Neural progenitor cell (in vitro differentiated cells): Measurements from ENCODE around the gene IFNLR1. TPM values are rescaled to one million over a fixed set of nuclear protein-coding genes. Genes with fewer than 3 reads are reported as not detected.

Experiments used
- DNase-seq: peaks from one replicate; pipeline ENCODE4 v3.0.0-alpha.2; 2016; ENCODE audit warnings: low spot score
- H2AFZ ChIP-seq: fragments of 200-600 bp; sonication (generic); replicated peaks from 2 replicates; pipeline ENCODE4 v1.6.1; 2016; ENCODE audit warnings: antibody characterized with exemption
- H3F3A ChIP-seq: fragments of 200-600 bp; sonication (generic); 2 replicates; pipeline ENCODE4 v1.6.1; 2016; ENCODE audit warnings: antibody characterized with exemption, low read depth
- H3K27ac ChIP-seq: fragments of 200-600 bp; sonication (generic); 2 replicates; pipeline ENCODE4 v1.5.1; 2016; ENCODE audit warnings: mild to moderate bottlenecking
- H3K27me3 ChIP-seq: fragments of 200-600 bp; sonication (generic); 2 replicates; pipeline ENCODE4 v1.6.1; 2016; ENCODE audit warnings: mild to moderate bottlenecking, moderate library complexity
- H3K36me3 ChIP-seq: fragments of 200-600 bp; sonication (generic); 2 replicates; pipeline ENCODE4 v1.5.1; 2016
- H3K4me1 ChIP-seq: fragments of 200-600 bp; sonication (generic); 2 replicates; pipeline ENCODE4 v1.6.1; 2016; ENCODE audit warnings: mixed run types
- H3K4me2 ChIP-seq: fragments of 200-600 bp; sonication (generic); 2 replicates; pipeline ENCODE4 v1.6.1; 2016
- H3K4me3 ChIP-seq: fragments of 200-600 bp; sonication (generic); 2 replicates; pipeline ENCODE4 v1.5.1; 2016
- H3K79me2 ChIP-seq: fragments of 200-600 bp; sonication (generic); 2 replicates; pipeline ENCODE4 v1.6.1; 2016; ENCODE audit warnings: low read depth
- H3K9ac ChIP-seq: fragments of 200-600 bp; sonication (generic); 2 replicates; pipeline ENCODE4 v1.6.1; 2016
- H3K9me3 ChIP-seq: fragments of 200-600 bp; sonication (generic); 2 replicates; pipeline ENCODE4 v1.5.1; 2016; ENCODE audit warnings: low read depth
- H4K20me1 ChIP-seq: fragments of 200-600 bp; sonication (generic); 2 replicates; pipeline ENCODE4 v1.6.1; 2016; ENCODE audit warnings: low read depth
- H3K27ac Mint-ChIP-seq: 3 replicates; pipeline ENCODE4 v1.8.0; 2021; ENCODE audit warnings: mixed read lengths
- H3K27me3 Mint-ChIP-seq: 2 replicates; pipeline ENCODE4 v1.8.0; 2022; ENCODE audit warnings: low read depth, mild to moderate bottlenecking, inconsistent platforms, moderate library complexity, mixed read lengths; ENCODE audit not compliant: insufficient read depth
- H3K36me3 Mint-ChIP-seq: 3 replicates; pipeline ENCODE4 v1.8.0; 2021; ENCODE audit warnings: mixed read lengths
- H3K4me1 Mint-ChIP-seq: 3 replicates; pipeline ENCODE4 v1.8.0; 2021; ENCODE audit warnings: mixed read lengths
- H3K4me3 Mint-ChIP-seq: 3 replicates; pipeline ENCODE4 v1.8.0; 2021; ENCODE audit warnings: mild to moderate bottlenecking, moderate library complexity, mixed read lengths
- H3K9me3 Mint-ChIP-seq: 3 replicates; pipeline ENCODE4 v1.8.0; 2020; ENCODE audit warnings: mixed read lengths
- CTCF ChIP-seq: fragments of 200-600 bp; sonication (generic); IDR thresholded peaks from 2 replicates; pipeline ENCODE4 v1.5.1; 2017; ENCODE audit warnings: antibody characterized with exemption, mild to moderate bottlenecking
- EZH2 ChIP-seq: fragments of 200-600 bp; sonication (generic); IDR thresholded peaks from 2 replicates; pipeline ENCODE4 v1.6.1; 2017; ENCODE audit warnings: antibody characterized with exemption, mild to moderate bottlenecking, moderate library complexity
- EZH2phosphoT487 ChIP-seq: fragments of 200-600 bp; sonication (generic); IDR thresholded peaks from 2 replicates; pipeline ENCODE4 v1.6.1; 2017; ENCODE audit warnings: antibody characterized with exemption
- total RNA-seq: library from RNA; depleted of rRNA; stranded (reverse); fragments of >200 nt; gene quantifications from 2 replicates; pipeline ENCODE4 v1.2.3, GENCODE V29; 2015; ENCODE audit warnings: low replicate concordance

IFNLR1 gene
- total RNA-seq, 1 donor from 2014 or later = 3.3 TPM

GRCh38 chr1:24195874-24196273, 8.8 kb upstream of the IFNLR1 start:
- no peaks in the 10 kb centered on the region for H3K9me3 Mint-ChIP-seq
- H3K27ac Mint-ChIP-seq = no peak overlapping the region
- Histone ChIP-seq H3F3A (no peaks in the 10 kb centered on the region), H4K20me1 (no peaks in the 10 kb centered on the region), H3K4me1 (no peaks in the 10 kb centered on the region), H3K27ac (no peak overlapping the region), H2AFZ (no peak overlapping the region), H3K9ac (no peak overlapping the region), H3K9me3 (no peaks in the 10 kb centered on the region), H3K27me3 (no peaks in the 10 kb centered on the region), H3K36me3 (no peaks in the 10 kb centered on the region), H3K4me2 (no peak overlapping the region), H3K4me3 (no peak overlapping the region), H3K79me2 (no peaks in the 10 kb centered on the region)
- H3K27me3 Mint-ChIP-seq = peaks cover 10% of the 10 kb centered on the region
- no peaks in the 10 kb centered on the region for H3K36me3 Mint-ChIP-seq
- no peak overlapping the region for H3K4me3 Mint-ChIP-seq
- H3K4me1 Mint-ChIP-seq = peaks cover 13% of the 10 kb centered on the region
- DNase-seq = no peak
- TF ChIP-seq EZH2 (no peak), CTCF (no peak), EZH2phosphoT487 (no peak)

- Histone ChIP-seq H3K79me2 (no peaks in the 10 kb centered on the region), H3K4me3 (no peak overlapping the region), H4K20me1 (no peaks in the 10 kb centered on the region), H3K9ac (no peak overlapping the region), H3K27ac (no peak overlapping the region), H3K36me3 (no peaks in the 10 kb centered on the region), H3K4me2 (no peak overlapping the region), H3K4me1 (no peaks in the 10 kb centered on the region), H3K27me3 (no peaks in the 10 kb centered on the region), H2AFZ (no peak overlapping the region), H3F3A (no peaks in the 10 kb centered on the region), H3K9me3 (no peaks in the 10 kb centered on the region)
- H3K4me1 Mint-ChIP-seq = peaks cover 8% of the 10 kb centered on the region
- H3K27ac Mint-ChIP-seq = no peak overlapping the region
- TF ChIP-seq EZH2phosphoT487 = no peak
- TF ChIP-seq CTCF = no peak
- no peak for TF ChIP-seq EZH2
- H3K4me3 Mint-ChIP-seq = no peak overlapping the region
- peaks cover 13% of the 10 kb centered on the region for H3K27me3 Mint-ChIP-seq
- no peaks in the 10 kb centered on the region for H3K36me3 Mint-ChIP-seq
- DNase-seq = no peak
- no peaks in the 10 kb centered on the region for H3K9me3 Mint-ChIP-seq
Measured at GRCh38 chr1:24195136-24195535, 8.0 kb upstream of the IFNLR1 start.

- H3K27ac ChIP-seq = no peak overlapping the region
- H3K36me3 ChIP-seq = no peaks in the 10 kb centered on the region
- Mint-ChIP-seq H3K36me3 (no peaks in the 10 kb centered on the region), H3K9me3 (no peaks in the 10 kb centered on the region), H3K4me3 (no peak overlapping the region), H3K27me3 (peaks cover 23% of the 10 kb centered on the region), H3K4me1 (peaks cover 6% of the 10 kb centered on the region), H3K27ac (no peak overlapping the region)
- no peaks in the 10 kb centered on the region for H3K4me1 ChIP-seq
- H3K4me2 ChIP-seq = no peak overlapping the region
- H3K9me3 ChIP-seq = no peaks in the 10 kb centered on the region
- no peak overlapping the region for H3K4me3 ChIP-seq
- no peak overlapping the region for H3K9ac ChIP-seq
- H3K27me3 ChIP-seq = peaks cover 8% of the 10 kb centered on the region
- no peaks in the 10 kb centered on the region for H3K79me2 ChIP-seq
- H2AFZ ChIP-seq = no peak overlapping the region
- peaks cover 4% of the 10 kb centered on the region for H4K20me1 ChIP-seq
- peaks cover 10% of the 10 kb centered on the region for H3F3A ChIP-seq
- no peak for DNase-seq
- no peak for TF ChIP-seq EZH2
- TF ChIP-seq CTCF = no peak
- no peak for TF ChIP-seq EZH2phosphoT487
Measured at GRCh38 chr1:24193046-24193445, 6.0 kb upstream of the IFNLR1 start.

- Histone ChIP-seq H3F3A (peaks cover 15% of the 10 kb centered on the region), H3K4me1 (peaks cover 7% of the 10 kb centered on the region), H2AFZ (no peak overlapping the region), H4K20me1 (peaks cover 4% of the 10 kb centered on the region), H3K27ac (no peak overlapping the region), H3K4me3 (no peak overlapping the region), H3K9ac (no peak overlapping the region), H3K79me2 (no peaks in the 10 kb centered on the region), H3K36me3 (no peaks in the 10 kb centered on the region), H3K27me3 (peaks cover 19% of the 10 kb centered on the region), H3K4me2 (no peak overlapping the region), H3K9me3 (no peaks in the 10 kb centered on the region)
- Mint-ChIP-seq H3K27ac (no peak overlapping the region), H3K9me3 (no peaks in the 10 kb centered on the region), H3K4me3 (no peak overlapping the region), H3K36me3 (no peaks in the 10 kb centered on the region), H3K4me1 (peaks cover 9% of the 10 kb centered on the region), H3K27me3 (peaks cover 26% of the 10 kb centered on the region)
- TF ChIP-seq EZH2 = no peak
- TF ChIP-seq CTCF = no peak
- DNase-seq = no peak
Measured at GRCh38 chr1:24191860-24192259, 4.8 kb upstream of the IFNLR1 start.
